Loucy (cell line): ENCODE data around the gene RND2.

Experiments used
- H2AFZ ChIP-seq: fragments of 200-600 bp; sonication (generic); 2 replicates; pipeline ENCODE4 v1.6.0; 2016; ENCODE audit warnings: antibody characterized with exemption, mild to moderate bottlenecking, low read length, moderate library complexity
- H3F3A ChIP-seq: fragments of 200-600 bp; 2 replicates; pipeline ENCODE4 v1.6.0; 2016; ENCODE audit warnings: antibody characterized with exemption, low read depth, mild to moderate bottlenecking
- H3K27me3 ChIP-seq: fragments of 200-600 bp; sonication (generic); 2 replicates; pipeline ENCODE4 v1.6.1; 2014; ENCODE audit warnings: low read length, mild to moderate bottlenecking; ENCODE audit not compliant: insufficient read depth, poor library complexity, severe bottlenecking
- H3K36me3 ChIP-seq: fragments of 200-600 bp; sonication (generic); 2 replicates; pipeline ENCODE4 v1.6.1; 2016; ENCODE audit warnings: low read length; ENCODE audit not compliant: insufficient read depth
- H3K4me1 ChIP-seq: fragments of 200-600 bp; sonication (generic); 2 replicates; pipeline ENCODE4 v1.5.1; 2014; ENCODE audit warnings: low read length, mild to moderate bottlenecking; ENCODE audit not compliant: insufficient read depth, poor library complexity, severe bottlenecking
- H3K4me2 ChIP-seq: fragments of 200-600 bp; sonication (generic); 2 replicates; pipeline ENCODE4 v1.6.0; 2014; ENCODE audit warnings: antibody characterized with exemption, low read length, low read depth, mild to moderate bottlenecking; ENCODE audit not compliant: poor library complexity, severe bottlenecking
- H3K4me3 ChIP-seq: fragments of 200-600 bp; sonication (generic); 2 replicates; pipeline ENCODE4 v1.5.1; 2014; ENCODE audit warnings: low read length, mild to moderate bottlenecking, mixed read lengths; ENCODE audit not compliant: poor library complexity, severe bottlenecking
- H3K79me2 ChIP-seq: fragments of 200-600 bp; sonication (generic); 2 replicates; pipeline ENCODE4 v1.6.1; 2014; ENCODE audit warnings: low read length; ENCODE audit not compliant: insufficient read depth
- H3K9ac ChIP-seq: fragments of 200-600 bp; sonication (generic); 2 replicates; pipeline ENCODE4 v1.6.0; 2014; ENCODE audit warnings: mild to moderate bottlenecking, low read depth, low read length, moderate library complexity; ENCODE audit not compliant: poor library complexity, severe bottlenecking
- H3K9me2 ChIP-seq: fragments of 200-600 bp; sonication (generic); replicated peaks from 2 replicates; pipeline ENCODE4 v1.6.1; 2016; ENCODE audit warnings: low read depth, low read length, mixed read lengths
- H3K9me3 ChIP-seq: fragments of 200-600 bp; sonication (generic); 2 replicates; pipeline ENCODE4 v1.6.1; 2014; ENCODE audit warnings: mild to moderate bottlenecking, antibody characterized with exemption, low read length, low read depth; ENCODE audit not compliant: insufficient read depth
- H4K20me1 ChIP-seq: fragments of 200-600 bp; sonication (generic); 2 replicates; pipeline ENCODE4 v1.6.0; 2014; ENCODE audit warnings: antibody characterized with exemption, low read length, mild to moderate bottlenecking; ENCODE audit not compliant: insufficient read depth, poor library complexity, severe bottlenecking
- CTCF ChIP-seq: fragments of 200-600 bp; sonication (generic); conservative IDR thresholded peaks from 2 replicates; pipeline ENCODE4 v1.5.1; 2014; ENCODE audit warnings: mild to moderate bottlenecking, antibody characterized with exemption, low read length
- EZH2phosphoT487 ChIP-seq: fragments of 200-600 bp; IDR thresholded peaks from 2 replicates; pipeline ENCODE4 v1.6.1; 2018; ENCODE audit warnings: antibody characterized with exemption, mild to moderate bottlenecking, moderate library complexity, borderline replicate concordance

The RND2 gene

DNA sequence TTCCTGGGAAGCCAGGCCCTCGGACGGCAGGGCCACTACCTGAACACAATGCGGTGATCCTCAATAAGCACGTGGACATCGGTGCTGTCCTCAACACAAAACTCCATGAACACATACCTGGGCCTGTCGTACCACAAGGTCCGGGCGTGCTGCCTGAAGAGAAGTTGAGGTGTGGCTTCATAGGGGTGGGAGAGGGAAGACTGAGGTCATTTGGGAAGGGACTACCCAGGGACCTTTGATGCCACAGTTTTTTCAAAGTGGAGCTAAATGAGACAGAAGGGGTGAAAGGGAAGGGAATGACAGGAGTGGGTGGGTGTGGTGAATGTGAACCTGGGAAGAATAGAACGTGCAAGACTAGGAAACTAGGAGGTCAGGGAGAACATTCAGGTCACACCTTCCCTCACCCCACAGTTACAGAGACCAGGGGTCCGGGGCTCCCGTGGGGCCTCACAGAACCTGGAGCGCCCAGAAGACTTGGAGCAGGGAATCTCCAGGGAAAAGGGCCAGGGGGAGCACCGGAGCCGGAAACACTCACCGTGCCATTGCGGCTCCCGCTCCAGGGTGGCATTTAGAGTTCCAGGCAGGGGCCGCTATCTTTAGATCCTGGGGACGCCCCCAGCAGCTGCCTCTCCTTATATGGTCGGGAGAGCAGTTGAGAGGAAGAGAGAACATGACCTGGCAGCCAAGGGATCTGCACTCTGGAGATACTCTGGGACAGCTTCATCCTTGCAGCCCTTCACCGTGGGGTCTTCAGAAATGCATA, 45.3 kb upstream of the RND2 start, which contains the start of gene PTGES3L:
Gene PTGES3L, minus strand, starts transcription at position 570 of the 763 bp plus-strand sequence. Its CDS starts 27 bp downstream, at position 543.
- H3K79me2 ChIP-seq: peaks cover 51% of the 10 kb centered on the region
- H3K27me3 ChIP-seq: no peaks in the 10 kb centered on the region
- peaks cover 38% of the 10 kb centered on the region for H3K4me1 ChIP-seq
- no peaks in the 10 kb centered on the region for H3F3A ChIP-seq
- TF ChIP-seq EZH2phosphoT487 (no peak), CTCF (no peak)
- peak within 1 kb of the TSS; percentile 84 for H3K4me3 ChIP-seq
- H3K9me3 ChIP-seq: no peaks in the 10 kb centered on the region
- no peaks in the 10 kb centered on the region for H3K9me2 ChIP-seq
- peak within 1 kb of the TSS; percentile 94 for H3K4me2 ChIP-seq
- H3K9ac ChIP-seq: peak within 1 kb of the TSS; percentile 92
- H3K36me3 ChIP-seq: no peaks in the 10 kb centered on the region
- peak within 1 kb of the TSS; percentile 57 for H2AFZ ChIP-seq
- peaks cover 21% of the 10 kb centered on the region for H4K20me1 ChIP-seq

GRCh38 chr17:42980274-42980765, 44.7 kb upstream of the RND2 start, which contains the start of gene RUNDC1:
Gene RUNDC1, plus strand, starts transcription at chr17:42980565. Its CDS starts 12 bp downstream, at chr17:42980577.
- peak within 1 kb of the TSS; percentile 92 for H3K9ac ChIP-seq
- no peaks in the 10 kb centered on the region for H3K9me3 ChIP-seq
- no peaks in the 10 kb centered on the region for H3K36me3 ChIP-seq
- peaks cover 21% of the 10 kb centered on the region for H4K20me1 ChIP-seq
- H3F3A ChIP-seq: no peaks in the 10 kb centered on the region
- no peak for TF ChIP-seq EZH2phosphoT487
- no peak for TF ChIP-seq CTCF
- no peaks in the 10 kb centered on the region for H3K9me2 ChIP-seq
- H3K79me2 ChIP-seq: peaks cover 58% of the 10 kb centered on the region
- H3K4me2 ChIP-seq: peak within 1 kb of the TSS; percentile 94
- peaks cover 38% of the 10 kb centered on the region for H3K4me1 ChIP-seq
- H2AFZ ChIP-seq: peak within 1 kb of the TSS; percentile 57
- H3K27me3 ChIP-seq: no peaks in the 10 kb centered on the region
- peak within 1 kb of the TSS; percentile 84 for H3K4me3 ChIP-seq

- Histone ChIP-seq H3K36me3 (peaks cover 4% of the 10 kb centered on the region; the same call in 1 of the 2 replicates), H4K20me1 (peaks cover 21% of the 10 kb centered on the region), H3K79me2 (peaks cover 63% of the 10 kb centered on the region), H3K4me1 (peaks cover 42% of the 10 kb centered on the region), H2AFZ (peak overlapping the region; percentile 57; the same call in 1 of the 2 replicates), H3K9me3 (no peaks in the 10 kb centered on the region), H3K4me2 (peak overlapping the region; percentile 94), H3K4me3 (peak overlapping the region; percentile 84), H3K9ac (peak overlapping the region; percentile 92), H3F3A (no peaks in the 10 kb centered on the region), H3K27me3 (no peaks in the 10 kb centered on the region), H3K9me2 (no peaks in the 10 kb centered on the region)
- peak; percentile 37 for TF ChIP-seq CTCF
- no peak for TF ChIP-seq EZH2phosphoT487
Measured at GRCh38 chr17:42980766-42981397, 44.1 kb upstream of the RND2 start.
